HG03520 (cell line): Measurements from ENCODE around the gene BICC1.

ENCODE experiments used
- ATAC-seq: cut with Tn5 transposase; IDR thresholded peaks from one replicate; pipeline ENCODE4 v1.9.1; 2021; ENCODE audit warnings: mild to moderate bottlenecking, moderate library complexity; ENCODE audit not compliant: unreplicated experiment

The BICC1 gene

GRCh38 chr10:58556516-58557165 lies 44.0 kb downstream of the BICC1 start:
- no peak for ATAC-seq

- ATAC-seq: no peak
Measured at GRCh38 chr10:58557714-58558113, 45.0 kb downstream of the BICC1 start.

GRCh38 chr10:58560068-58560467 lies 47.4 kb downstream of the BICC1 start:
- ATAC-seq: no peak

GRCh38 chr10:58565271-58565670 lies 52.6 kb downstream of the BICC1 start:
- no peak for ATAC-seq

GRCh38 chr10:58567652-58568051 lies 55.0 kb downstream of the BICC1 start:
- ATAC-seq: no peak

GRCh38 chr10:58568428-58568935 lies 55.8 kb downstream of the BICC1 start:
- no peak for ATAC-seq

- no peak for ATAC-seq
Measured at GRCh38 chr10:58570307-58570723, 57.6 kb downstream of the BICC1 start.

GRCh38 chr10:58570979-58571378 lies 58.3 kb downstream of the BICC1 start:
- ATAC-seq: no peak

GRCh38 chr10:58573144-58573543 lies 60.5 kb downstream of the BICC1 start:
- ATAC-seq: no peak

GRCh38 chr10:58574058-58574457 lies 61.4 kb downstream of the BICC1 start:
- no peak for ATAC-seq

- no peak for ATAC-seq
Measured at GRCh38 chr10:58575491-58575890, 62.8 kb downstream of the BICC1 start.

- no peak for ATAC-seq
Measured at GRCh38 chr10:58576751-58577436, 64.2 kb downstream of the BICC1 start.

- ATAC-seq: no peak
Measured at GRCh38 chr10:58577437-58577777, 64.7 kb downstream of the BICC1 start.

GRCh38 chr10:58578366-58578765 lies 65.7 kb downstream of the BICC1 start:
- ATAC-seq: no peak

- no peak for ATAC-seq
Measured at GRCh38 chr10:58579011-58579655, 66.5 kb downstream of the BICC1 start.

GRCh38 chr10:58582045-58582444 lies 69.4 kb downstream of the BICC1 start:
- ATAC-seq: no peak

- ATAC-seq: no peak
Measured at GRCh38 chr10:58585435-58585834, 72.8 kb downstream of the BICC1 start.

- no peak for ATAC-seq
Measured at GRCh38 chr10:58586282-58587245, 73.9 kb downstream of the BICC1 start.

GRCh38 chr10:58587676-58588075 lies 75.0 kb downstream of the BICC1 start:
- ATAC-seq: no peak

GRCh38 chr10:58588673-58589265 lies 76.1 kb downstream of the BICC1 start:
- no peak for ATAC-seq
